ENCODE measurements around the gene APEH.

DNA sequence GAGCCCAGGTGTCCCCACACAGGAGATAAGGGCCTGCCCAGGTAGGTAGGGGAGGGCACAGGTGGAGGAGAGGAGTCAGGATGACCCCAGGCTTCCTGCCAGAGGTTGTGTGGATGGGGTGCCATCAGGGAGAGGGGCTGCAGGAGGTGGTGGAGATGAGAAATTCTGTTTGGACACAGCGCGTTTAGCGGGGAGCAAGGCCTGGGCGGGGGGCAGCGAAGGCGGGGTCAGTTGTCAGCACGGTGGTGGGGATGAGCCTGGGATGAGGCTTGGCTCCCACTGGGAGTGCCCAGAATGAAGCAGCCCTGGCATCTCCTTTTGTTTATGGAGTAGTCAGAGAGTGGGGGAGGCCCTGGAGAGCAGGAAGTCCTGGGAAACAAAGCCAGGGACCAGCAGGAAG lies 29.8 kb downstream of the APEH start:
- no peak for TF ChIP-seq CTCF (IDR thresholded peaks at IDR 0.05)
- no peak for TF ChIP-seq POLR2A (IDR thresholded peaks at IDR 0.05)
